Measurements from ENCODE around the gene HSPB1.
"Not testable (repeated sequence)": the region's sequence is repeated elsewhere in the genome, so short reads cannot be mapped to it uniquely, and the experiment has no call there.

The HSPB1 gene

DNA sequence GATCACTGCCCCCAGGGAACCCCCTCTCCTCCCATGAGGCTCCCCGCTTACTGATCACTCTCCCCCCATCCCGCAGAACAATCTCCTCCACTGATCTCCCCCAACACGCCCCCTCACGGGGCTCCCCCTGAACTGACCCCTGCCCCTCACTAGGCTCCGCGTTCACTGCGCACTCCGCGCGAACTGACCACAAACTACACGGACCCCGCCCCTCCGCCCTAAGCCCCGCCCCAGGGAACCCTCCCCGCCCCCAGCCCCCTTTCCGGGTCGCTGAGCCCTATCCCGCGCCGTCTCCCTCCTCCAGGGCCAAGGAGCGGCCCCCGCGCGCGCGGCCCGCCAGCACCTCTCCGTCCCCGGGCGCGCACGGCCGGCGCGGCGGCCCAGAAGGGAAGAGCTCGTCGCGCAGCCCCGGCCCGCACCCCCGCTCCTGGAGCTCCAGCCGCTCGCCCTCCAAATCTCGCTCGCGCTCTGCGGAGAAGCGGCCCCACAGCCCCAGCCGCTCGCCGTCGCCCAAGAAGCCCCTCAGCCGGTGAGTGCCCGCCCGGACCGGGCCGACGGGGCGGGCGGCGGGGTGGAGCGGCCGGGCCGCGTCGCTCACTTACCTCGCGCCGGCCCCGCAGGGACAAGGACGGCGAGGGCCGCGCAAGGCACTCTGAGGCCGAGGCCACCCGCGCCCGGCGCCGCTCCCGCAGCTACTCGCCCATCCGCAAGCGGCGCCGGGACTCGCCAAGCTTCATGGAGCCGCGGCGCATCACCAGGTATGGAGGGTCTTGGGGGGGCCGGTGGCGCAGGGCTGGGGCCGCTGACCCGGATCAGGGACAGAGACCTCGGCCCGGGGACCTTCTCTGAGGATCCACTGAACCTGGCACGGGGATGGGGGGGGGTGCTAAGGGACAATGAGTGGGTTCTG, 19.9 kb upstream of the HSPB1 start:
- DNase-seq, result no peak

GRCh38 chr7:76283254-76284159, 19.0 kb upstream of the HSPB1 start:
- no peak for DNase-seq

- no peak for DNase-seq
Observed at GRCh38 chr7:76285604-76286374, 16.7 kb upstream of the HSPB1 start.

GRCh38 chr7:76286842-76287403, 15.6 kb upstream of the HSPB1 start:
- no peak for DNase-seq

DNA sequence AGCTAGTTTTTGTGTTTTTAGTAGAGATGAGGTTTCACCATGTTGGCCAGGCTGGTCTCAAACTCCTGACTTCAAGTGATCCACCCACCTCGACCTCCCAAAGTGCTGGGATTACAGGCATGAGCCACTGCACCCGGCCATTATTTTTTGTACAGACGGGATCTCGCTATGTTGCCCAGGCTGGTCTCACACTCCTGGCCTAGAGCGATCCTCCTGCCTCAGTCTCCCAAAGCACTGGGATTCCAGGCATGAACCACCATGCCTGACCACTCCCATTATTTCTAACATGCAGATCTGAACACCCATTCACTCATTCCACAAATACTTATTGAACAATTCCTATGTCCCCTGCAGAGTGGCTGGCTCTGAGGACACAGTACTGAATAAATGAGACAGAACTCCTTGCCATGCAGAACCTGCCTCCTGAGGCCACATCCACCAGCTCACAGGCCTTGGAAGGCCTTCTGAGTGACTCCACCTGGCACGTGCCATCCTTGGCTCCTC, 11.6 kb upstream of the HSPB1 start:
- not testable (repeated sequence) for DNase-seq

DNA sequence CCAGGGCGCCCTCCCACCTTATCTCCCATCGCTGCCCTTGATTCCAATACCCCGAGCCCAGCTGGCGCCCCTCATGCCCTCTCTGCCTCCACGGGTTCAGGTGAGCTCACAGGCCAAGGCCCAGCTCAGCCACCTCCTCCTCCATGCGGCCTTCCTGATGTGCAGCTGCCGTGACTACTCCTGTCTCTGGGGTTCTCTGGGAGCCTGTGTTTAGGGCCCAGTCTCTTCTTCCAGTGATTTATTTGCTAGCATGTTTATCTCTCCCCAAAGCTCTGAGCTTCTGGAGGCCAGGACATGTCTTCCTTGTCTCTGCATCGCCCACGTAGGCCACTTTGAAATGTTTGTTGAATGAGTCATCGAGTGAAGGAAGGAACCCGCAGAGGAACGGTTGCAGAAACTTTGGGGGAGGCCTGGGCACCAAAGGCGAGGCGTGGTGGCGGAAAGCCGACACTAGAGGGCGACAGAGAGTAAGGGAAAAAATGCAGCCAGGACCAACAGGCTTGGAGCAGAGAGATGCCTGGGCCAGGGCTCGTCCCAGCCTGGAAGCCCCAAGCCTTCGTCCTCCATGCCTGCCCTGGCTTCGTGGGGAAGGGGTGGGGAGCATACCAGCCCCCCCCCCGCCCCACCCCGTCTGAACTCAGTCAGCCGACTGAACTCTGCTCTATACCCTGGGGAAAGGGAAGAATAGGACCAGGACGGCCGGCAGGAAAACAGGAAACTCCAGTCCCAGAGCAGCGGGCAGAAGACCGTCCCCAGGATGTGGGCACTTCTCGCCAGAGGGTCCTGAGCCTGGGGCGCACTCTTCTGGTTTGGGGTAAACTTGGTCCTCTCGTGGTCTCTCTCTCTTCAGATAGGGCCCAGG, 10.9 kb upstream of the HSPB1 start:
- DNase-seq, result peak; percentile 43

GRCh38 chr7:76292213-76292573, 10.3 kb upstream of the HSPB1 start:
- no peak for DNase-seq

DNA sequence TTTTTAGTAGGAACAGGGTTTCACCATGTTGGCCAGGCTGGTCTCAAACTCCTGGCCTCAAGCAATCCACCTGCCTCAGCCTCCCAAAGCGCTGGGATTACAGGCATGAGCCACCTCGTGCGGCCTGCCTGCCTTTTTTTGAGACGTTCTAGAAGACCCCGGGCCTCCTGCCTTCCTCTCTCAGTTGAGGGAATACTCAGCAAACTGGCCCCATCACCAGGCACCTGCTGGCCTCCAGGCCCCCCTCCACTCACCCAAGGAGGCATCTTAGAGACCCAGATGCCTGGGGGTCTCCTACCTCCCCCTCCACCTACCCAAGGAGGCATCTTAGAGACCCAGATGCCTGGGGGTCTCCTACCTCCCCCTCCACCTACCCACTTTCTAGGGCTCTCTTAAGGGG, 9.6 kb upstream of the HSPB1 start:
- DNase-seq, result not testable (repeated sequence)

GRCh38 chr7:76293407-76293901, 9.0 kb upstream of the HSPB1 start:
- DNase-seq, result no peak

DNA sequence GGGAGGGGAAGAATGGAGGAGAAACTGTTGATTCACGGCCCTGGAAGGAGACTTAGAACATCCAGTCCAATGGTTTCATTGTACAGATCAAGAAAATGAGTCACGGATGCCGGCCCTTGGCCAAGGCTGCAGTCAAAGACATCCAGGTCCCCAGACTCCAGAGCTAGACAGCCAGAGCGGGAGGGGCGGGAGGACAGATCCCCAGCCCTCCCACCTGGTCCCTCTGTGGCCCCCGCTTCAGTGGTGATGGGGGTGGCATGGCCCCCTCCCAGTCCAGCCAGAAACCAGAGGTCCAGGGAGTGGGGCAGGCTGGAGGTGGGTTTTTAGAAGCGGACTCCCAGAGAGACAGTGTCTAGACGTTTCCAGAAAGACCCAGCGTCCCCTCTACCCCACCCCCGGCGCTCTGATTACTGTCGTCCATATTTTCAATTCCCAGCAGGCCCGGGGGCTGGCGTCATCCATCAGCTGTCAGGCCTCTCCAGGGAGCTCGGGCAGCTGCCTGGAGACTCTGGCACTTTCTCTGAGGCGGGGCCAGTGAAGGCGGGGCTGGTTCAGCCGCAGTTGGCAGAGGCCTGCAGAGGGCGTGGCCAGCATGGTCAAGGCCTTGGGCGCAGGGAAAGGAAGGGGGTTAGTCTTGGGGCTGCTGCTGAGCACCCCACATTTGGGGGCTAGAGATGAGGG, 8.0 kb upstream of the HSPB1 start:
- DNase-seq, result peak; percentile 50

GRCh38 chr7:76296743-76297740, 5.4 kb upstream of the HSPB1 start:
- DNase-seq, result no peak

DNA sequence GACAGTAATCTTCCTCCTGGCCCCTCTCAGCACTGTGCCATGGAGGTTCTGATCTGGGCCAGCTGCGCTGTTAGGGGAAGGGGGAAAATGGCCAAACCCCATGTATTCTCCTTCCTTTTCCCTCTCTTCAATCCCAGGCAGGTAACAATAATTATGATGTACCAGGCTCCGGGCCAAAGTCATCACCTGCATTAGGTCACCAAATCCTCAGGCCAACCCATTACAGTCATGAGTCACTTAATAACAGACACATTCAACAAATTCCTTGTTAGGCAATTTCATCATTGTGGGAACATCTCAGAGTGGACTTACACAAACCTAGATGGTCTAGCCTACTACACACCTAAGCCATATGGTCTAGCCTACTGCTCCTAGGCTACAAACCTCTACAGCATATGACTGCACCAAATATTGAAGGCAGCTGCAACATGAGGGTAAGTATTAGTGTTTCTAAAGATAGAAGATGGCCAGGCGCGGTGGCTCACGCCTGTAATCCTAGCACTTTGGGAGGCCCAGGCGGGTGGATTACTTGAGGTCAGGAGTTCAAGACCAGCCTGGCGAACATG, 2.2 kb upstream of the HSPB1 start:
- DNase-seq, result no peak

DNA sequence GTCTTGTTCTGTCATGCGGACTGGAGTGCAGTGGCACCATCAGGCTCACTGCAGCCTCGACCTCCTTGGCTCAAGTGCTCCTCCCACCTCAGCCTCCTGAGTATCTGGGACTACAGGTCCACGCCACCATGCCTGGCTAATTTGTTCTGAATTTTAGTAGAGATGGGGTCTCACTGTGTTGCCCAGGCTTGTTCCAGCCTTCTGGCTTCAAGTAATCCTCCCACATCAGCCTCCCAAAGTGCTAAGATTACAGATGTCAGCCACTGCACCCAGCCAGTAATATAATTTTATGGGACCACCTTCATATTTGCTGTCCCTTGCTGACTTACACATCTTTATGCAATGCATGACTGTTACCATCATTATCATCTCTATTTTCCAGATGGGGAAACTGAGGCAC, 1.5 kb upstream of the HSPB1 start:
- no peak for DNase-seq

GRCh38 chr7:76303202-76304147, 1.0 kb downstream of the HSPB1 start:
- DNase-seq, result peak; percentile 56

DNA sequence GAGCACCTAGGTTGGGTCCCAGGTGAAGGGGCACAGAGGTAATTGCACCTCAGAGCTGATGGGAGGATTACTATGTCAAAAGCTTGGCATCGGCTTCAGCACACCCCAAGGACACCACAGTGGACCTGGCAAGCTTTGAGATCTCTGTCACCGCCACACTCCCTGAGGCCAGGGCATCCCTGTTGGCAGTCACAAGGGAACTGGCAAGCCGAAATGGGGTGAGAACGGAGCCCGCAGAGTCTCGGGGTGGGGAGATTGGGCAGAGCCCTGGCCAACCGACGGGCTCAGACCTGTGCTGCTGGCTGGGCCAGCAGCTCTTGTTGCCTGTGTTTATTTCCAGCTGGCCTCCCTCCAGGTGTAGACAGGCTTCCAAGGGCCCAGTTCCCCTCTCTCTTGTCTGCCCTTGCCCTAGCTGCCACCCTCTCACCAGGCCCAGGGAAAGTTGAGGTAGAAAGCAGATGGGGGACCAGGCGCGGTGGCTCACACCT, 2.5 kb downstream of the HSPB1 start:
- DNase-seq, result no peak

DNA sequence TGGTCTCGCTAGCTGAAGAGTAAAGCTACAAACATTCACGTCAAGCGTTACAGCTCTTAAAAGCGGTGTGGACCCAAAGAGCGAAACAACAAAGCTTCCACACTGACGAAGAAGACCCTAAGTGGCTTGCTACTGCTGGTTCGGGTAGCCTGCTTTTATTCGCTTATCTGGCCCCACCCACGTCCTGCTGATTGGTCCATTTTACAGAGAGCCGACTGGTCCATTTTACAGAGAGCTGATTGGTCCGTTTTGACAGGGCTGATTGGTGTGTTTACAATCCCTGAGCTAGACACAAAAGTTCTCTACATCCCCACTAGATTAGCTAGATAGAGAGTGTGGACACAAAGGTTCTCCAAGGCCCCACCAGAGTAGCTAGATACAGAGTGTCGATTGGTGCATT, 6.4 kb downstream of the HSPB1 start:
- DNase-seq, result not testable (repeated sequence)

DNA sequence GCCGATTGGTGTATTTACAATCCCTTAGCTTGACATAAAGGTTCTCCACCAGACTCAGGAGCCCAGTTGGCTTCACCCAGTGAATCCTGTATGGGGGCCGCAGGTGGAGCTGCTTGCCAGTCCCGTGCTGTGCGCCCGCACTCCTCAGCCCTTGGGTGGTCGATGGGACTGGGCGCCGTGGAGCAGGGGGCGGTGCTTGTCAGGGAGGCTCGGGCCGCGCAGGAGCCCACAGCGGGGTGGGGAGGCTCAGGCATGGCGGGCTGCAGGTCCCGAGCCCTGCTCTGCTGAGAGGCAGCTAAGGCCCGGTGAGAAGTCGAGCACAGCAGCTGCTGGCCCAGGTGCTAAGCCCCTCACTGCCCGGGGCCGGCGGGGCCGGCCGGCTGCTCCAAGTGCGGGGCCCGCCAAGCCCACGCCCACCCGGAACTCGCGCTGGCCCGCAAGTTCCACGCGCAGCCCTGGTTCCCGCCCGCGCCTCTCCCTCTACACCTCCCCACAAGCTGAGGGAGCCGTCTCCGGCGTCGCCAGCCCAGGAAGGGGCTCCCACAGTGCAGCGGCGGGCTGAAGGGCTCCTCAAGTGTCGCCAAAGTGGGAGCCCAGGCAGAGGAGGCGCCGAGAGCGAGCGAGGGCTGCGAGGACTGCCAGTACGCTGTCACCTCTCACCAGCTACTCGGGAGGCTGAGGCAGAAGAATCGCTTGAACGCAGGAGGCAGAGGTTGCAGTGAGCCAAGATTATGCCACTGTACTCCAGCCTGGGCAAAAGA, 7.0 kb downstream of the HSPB1 start:
- DNase-seq, result not testable (repeated sequence)

Data from NCI-H748 treated with DMSO at 0.1 percent for 48 hours (cell line).